NCI-H2029 (cell line): ENCODE data around the gene IGDCC3.

ENCODE experiments used
- DNase-seq: peaks from one replicate; lab custom pipeline; 2025; lab: John Stamatoyannopoulos, UW

Gene IGDCC3

GRCh38 chr15:65377976-65378366 lies at the start of gene IGDCC3:
TSS of gene IGDCC3 (minus strand) at chr15:65378002. CDS start at chr15:65377788, 214 bp downstream.
- DNase-seq = no peak

GRCh38 chr15:65426216-65426853 lies 48.5 kb upstream of the IGDCC3 start:
- no peak for DNase-seq

GRCh38 chr15:65424683-65425082 lies 46.9 kb upstream of the IGDCC3 start:
- DNase-seq = no peak

DNA sequence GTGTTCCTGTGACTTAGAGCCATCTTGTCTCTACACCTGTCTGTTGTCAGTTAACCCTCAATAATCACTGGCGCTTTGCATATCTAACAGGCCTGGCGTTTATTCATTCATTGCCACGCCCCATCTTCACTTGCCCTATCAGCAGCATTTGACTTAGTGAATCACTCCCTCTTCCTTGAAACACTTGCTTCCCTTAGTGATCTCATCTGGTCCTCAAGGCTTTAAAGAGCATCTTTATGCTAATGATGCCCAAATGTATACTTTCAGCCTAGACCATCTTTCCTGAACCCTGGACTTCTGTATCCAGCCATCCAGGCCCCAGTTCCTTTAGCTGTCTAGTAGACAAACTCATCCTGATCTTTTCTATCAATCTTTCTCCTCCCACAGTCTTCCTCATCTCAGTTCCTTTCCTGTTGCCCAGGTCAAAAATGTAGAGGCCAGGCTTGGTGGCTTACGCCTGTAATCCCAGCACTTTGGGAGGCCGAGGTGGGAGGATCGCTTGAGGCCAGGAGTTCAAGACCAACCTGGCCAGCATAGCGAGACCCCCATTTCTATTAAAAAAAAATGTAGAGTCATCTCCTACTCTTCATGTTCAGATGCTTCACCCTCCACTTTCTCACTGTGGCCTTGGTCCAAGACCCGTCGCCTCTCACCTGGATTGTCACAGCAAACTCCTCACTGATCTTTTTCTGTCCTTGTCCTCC lies 46.3 kb upstream of the IGDCC3 start:
- DNase-seq = no peak

DNA sequence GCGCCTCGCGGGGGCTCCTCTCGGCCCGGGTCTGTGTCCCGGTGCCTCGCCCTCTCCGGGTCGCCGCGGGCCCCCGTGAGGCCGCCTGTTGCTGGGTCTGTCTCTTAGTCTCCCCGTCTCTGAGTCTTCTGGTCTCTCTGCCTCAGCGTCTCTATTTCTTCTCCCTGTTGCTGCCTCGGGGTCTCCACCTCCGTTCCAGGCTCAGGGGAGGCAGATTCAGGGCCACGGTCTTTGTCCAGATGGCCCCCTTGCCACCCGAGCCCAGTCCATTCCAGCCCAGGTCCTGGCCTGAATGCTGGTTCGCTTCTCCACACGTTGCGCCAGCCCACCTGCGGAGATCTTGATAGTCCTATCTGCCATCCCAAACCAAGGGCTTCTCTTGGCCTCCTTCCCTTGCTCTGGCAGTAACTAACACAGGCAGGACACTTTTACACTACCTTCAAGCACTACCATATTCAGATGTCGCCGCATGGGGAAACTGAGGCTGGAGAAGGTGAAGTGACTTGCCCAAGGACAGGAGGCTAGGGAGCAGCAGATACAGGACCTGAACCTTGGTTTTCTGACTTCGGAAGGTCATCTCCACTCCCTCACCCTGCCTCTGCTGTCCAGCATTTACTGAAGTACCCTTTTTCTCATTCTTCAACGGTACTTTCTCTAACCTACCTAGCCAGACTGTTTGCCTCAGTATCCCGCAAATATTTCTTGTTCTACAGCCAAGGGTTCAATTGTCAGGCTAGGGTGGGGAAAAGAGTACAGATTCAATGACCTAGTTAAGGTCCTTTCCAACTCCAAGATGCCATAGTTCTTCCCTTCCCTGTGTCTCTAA lies 45.6 kb upstream of the IGDCC3 start:
- DNase-seq = no peak

DNA sequence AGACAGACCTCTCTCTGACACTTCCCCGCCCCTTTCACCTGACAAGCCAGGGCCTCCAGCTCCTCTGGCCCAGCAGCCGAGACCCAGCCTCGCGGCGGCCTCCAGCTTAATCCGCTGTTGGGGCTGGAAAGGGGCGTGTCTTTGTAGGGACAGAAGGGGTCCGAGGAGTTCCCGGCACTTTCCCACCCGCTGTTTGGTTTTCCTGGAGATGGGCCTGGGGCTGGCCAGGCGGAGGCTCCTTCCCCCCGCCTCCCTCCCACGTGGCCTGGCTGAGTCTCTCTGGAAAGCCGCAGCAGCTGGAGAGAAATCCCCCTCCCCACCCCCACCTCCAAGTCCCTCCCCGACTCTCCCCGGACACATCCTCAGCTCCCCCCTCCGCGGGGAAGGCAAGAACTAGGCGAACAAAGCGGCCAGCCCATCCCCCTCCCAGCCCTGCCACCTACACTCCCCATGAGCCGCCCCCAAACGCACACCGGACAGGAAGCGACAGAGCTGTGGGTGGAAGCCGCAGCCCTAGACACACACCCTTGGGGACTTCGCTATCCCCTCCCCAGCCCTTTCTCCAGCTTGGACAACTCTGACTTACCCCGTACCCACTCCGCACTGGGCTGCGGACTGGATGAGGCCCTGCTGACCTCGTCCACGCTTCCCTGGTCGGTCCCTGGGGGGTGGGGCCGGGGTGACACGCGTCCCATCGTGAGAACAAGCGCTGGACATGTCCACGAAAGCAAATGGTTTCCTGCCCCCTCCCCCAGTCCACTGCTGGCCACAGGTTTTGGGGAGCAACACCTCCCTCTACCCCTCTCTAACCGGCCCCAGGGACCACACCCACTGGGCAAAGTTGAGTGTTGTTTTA lies 43.8 kb upstream of the IGDCC3 start:
- DNase-seq = no peak

GRCh38 chr15:65420975-65421359 lies 43.2 kb upstream of the IGDCC3 start:
- no peak for DNase-seq

DNA sequence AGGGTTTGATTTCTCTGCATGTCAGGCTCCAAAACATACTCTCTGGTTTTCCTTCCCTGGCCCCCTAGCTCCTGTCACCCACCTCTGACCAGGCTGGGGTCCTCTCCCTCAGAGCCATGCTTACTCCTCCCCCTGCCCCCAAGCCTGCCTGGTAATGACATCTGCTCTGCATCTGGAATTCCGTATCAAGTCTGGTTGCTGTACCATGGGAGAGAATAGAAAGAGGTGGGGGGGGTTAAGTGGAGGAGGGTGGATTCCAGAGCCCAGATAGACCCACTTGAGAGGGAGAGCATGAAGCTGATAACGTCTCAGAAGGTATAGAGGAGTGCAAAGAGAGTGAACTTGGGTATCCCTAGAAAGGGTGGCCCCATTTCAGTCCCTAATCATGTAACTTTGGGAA lies 40.8 kb upstream of the IGDCC3 start:
- no peak for DNase-seq

DNA sequence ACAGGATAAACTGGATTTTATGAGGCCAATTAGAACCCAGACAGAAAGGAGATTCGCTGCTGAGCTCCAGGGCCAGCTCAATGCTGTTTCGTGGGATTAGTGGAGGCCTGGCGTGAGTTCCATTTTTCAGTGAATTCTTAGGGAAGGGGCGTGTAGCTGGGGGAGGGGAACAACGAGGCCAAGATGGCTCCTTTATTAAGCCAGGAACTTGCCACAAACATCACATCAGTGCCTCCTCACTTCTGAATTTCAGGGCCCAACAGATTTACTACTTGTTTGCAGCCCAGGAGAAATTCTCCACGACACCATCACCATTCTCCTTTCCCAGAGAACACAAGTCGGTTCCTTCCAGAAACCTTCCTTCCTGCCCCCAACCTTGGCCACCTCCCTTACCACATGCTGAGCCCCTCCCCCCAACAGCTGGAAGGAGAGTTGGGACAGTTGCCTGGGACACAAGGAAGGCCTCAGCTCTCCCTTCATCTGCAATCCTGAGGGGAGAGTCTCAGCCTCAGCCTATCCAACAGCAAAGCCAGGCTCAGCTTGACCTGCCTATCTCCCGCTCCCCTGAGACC lies 39.1 kb upstream of the IGDCC3 start:
- no peak for DNase-seq

DNA sequence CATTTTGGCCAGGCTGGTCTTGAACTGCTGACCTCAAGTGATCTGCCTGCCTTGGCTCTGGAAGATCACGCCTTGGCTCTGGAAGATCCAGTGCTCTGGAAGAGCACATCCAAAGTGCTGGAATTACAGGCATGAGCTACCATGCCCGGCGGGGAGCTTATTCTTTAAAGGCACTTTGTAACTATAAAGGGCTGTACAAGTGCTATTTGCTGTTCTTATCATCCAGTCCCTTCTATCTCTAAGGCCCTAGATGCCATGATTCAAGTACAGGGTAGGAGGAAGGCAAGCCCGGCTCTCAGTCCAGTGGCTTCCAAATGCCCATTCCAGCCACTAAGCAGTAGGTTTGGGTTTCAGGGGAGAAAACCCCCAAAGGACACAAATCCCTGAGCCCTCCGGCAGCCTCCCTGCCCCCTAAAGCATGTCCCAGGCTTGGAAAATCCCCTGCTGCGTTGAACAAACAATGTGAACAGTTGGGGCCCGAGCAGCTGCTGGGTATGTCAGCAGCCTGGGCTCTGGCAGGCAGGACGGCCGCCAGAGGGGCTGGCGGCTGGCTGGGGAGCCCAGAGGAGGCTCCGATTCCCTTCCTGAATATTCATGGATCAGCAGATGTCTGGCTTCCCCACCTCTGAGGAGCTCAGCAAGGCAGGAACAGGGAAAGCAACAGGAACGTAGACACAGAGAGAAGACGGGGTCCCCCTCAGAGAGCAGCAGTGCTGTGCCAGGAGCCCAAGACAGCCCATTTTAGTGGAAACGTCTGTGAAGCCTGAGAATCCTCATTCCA lies 37.2 kb upstream of the IGDCC3 start:
- DNase-seq = no peak

DNA sequence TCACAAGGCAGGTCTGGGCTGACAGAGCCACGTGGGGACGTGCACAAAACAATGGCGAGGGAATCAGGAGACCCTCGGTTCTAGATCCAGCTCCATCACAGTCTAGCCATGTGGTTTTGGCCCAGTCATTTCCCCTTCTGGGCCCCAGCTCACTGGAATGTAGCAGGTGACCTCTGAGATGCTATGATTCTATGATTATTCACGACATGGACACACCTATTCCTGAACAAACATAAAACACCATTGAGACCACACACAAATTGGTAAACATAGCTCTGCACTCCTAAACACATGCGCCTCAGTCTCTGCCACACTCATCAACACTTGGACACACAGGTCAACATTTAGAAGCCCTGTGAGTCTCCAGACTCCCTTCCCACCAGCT lies 36.0 kb upstream of the IGDCC3 start:
- DNase-seq = no peak

GRCh38 chr15:65413051-65413759 lies 35.4 kb upstream of the IGDCC3 start:
- no peak for DNase-seq

- no peak for DNase-seq
These were observed 34.8 kb upstream of the IGDCC3 start for GRCh38 chr15:65412556-65412955.

GRCh38 chr15:65411465-65412071 lies 33.8 kb upstream of the IGDCC3 start:
- no peak for DNase-seq

DNA sequence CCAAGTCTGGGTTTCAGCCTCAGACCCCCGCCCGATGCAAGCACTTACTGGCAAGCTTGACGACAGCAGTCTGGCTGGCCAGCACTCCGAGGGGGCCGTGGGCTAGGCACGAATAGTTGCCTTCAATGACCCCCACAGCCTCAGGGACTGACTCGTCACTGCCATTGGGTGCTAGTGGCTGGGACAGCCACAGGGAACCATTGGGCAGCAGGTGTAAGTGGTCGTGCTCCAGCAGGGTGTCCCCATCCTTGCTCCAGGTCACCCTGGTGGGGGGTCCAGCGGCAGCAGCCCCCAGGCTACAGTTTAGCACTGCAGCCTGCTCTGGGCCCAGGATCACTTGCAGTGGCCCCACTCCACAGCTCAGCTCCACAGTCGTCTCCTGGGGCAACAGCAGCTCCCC lies 33.2 kb upstream of the IGDCC3 start:
- no peak for DNase-seq

DNA sequence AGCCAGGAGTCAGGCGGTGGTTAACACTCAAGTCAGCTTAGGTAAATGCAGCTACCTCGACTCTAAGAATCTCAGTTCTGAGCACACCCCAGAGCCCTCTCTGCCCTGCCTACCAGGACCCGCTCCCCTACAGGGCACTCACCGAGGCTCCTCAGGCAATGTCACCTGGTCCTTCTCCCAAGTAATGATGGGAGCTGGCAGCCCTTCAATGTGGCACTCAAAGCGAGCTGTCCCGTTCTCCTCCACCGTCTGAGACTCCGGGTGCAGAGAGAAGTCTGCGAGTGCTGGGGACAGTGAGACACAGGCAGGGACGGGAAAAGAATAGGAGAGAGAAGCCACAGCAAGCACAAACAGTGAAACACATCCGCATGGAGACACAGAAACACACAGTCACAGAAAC lies 32.2 kb upstream of the IGDCC3 start:
- no peak for DNase-seq

GRCh38 chr15:65409036-65409631 lies 31.3 kb upstream of the IGDCC3 start:
- no peak for DNase-seq

DNA sequence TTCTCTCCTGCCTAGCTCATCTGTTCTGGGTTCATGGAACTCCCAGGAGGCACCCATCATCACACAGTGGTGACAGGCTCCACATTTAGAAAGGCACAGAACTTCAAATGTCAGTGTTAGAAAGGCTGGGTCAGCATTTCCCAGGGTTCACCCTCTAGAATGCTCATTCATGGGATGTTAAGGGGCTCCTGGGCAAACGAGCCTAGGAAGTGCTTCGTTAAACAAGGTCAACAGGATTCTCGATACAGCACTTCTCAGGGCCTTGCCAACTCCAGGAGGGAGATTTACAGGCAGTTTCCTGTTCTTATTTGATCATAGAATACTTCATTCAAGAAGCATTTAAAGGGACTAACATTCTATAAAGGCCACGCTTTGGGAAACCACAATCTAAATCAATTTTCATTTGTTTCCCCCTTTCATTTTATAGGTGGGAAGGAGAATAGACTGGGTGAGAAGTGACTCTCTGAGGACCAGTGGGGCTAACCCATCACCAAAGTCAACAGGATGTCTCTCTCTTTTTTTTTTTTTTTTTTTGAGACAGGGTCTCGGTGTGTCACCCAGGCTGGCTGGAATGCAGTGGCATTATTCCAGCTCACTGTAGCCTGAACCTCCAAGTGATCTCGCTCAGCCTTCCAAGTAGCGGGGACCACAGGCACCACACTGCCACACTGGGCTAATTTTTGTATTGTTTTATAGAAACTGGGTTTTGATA lies 30.7 kb upstream of the IGDCC3 start:
- no peak for DNase-seq
